ENCODE measurements around the gene STIP1.

Gene STIP1

GRCh38 chr11:64226507-64227051, 40.6 kb downstream of the STIP1 start:
- no peak for TF ChIP-seq CTCF (conservative IDR thresholded peaks at IDR 0.05; ENCODE audit: low read depth, low read length)
- Histone ChIP-seq H3K4me3 (IDR thresholded peaks at IDR 0.05; ENCODE audit: insufficient read depth, low read depth, low read length) (no peak overlapping the region), H3K9ac (peak overlapping the region; percentile 53; the same call in 1 of the 2 replicates), H3K4me1 (ENCODE audit: low read depth, poor library complexity, severe bottlenecking) (peaks cover 29% of the 10 kb centered on the region), H3K36me3 (ENCODE audit: insufficient read depth) (no peaks in the 10 kb centered on the region), H3K27me3 (ENCODE audit: insufficient read depth, low read depth) (no peaks in the 10 kb centered on the region), H4K20me1 (ENCODE audit: insufficient read depth) (no peaks in the 10 kb centered on the region), H2AFZ (ENCODE audit: low read depth) (peak overlapping the region; percentile 67), H3K4me2 (peak overlapping the region; percentile 96), H3K79me2 (ENCODE audit: insufficient read depth, low read depth) (no peaks in the 10 kb centered on the region), H3K27ac (no peak overlapping the region; the same call in 1 of the 2 replicates)

- H3K36me3 ChIP-seq (ENCODE audit: insufficient read depth), result no peaks in the 10 kb centered on the region
- H3K4me2 ChIP-seq, result peak overlapping the region; percentile 96; the same call in 1 of the 2 replicates
- H3K4me1 ChIP-seq (ENCODE audit: low read depth, poor library complexity, severe bottlenecking), result peaks cover 33% of the 10 kb centered on the region
- H3K79me2 ChIP-seq (ENCODE audit: insufficient read depth, low read depth), result no peaks in the 10 kb centered on the region
- H3K27me3 ChIP-seq (ENCODE audit: insufficient read depth, low read depth), result no peaks in the 10 kb centered on the region
- no peak overlapping the region for H3K27ac ChIP-seq
- no peak for TF ChIP-seq CTCF (conservative IDR thresholded peaks at IDR 0.05; ENCODE audit: low read depth, low read length)
- H2AFZ ChIP-seq (ENCODE audit: low read depth), result no peak overlapping the region
- no peak overlapping the region for H3K9ac ChIP-seq
- H4K20me1 ChIP-seq (ENCODE audit: insufficient read depth), result no peaks in the 10 kb centered on the region
- H3K4me3 ChIP-seq (IDR thresholded peaks at IDR 0.05; ENCODE audit: insufficient read depth, low read depth, low read length), result no peak overlapping the region
Observed at GRCh38 chr11:64227405-64227956, 41.5 kb downstream of the STIP1 start.

- Histone ChIP-seq H3K79me2 (ENCODE audit: insufficient read depth, low read depth) (no peaks in the 10 kb centered on the region), H3K27me3 (ENCODE audit: insufficient read depth, low read depth) (no peaks in the 10 kb centered on the region), H3K9ac (no peak overlapping the region), H3K36me3 (ENCODE audit: insufficient read depth) (no peaks in the 10 kb centered on the region), H3K4me2 (no peak overlapping the region; the same call in 1 of the 2 replicates), H2AFZ (ENCODE audit: low read depth) (no peak overlapping the region), H4K20me1 (ENCODE audit: insufficient read depth) (no peaks in the 10 kb centered on the region), H3K4me1 (ENCODE audit: low read depth, poor library complexity, severe bottlenecking) (peaks cover 33% of the 10 kb centered on the region), H3K4me3 (IDR thresholded peaks at IDR 0.05; ENCODE audit: insufficient read depth, low read depth, low read length) (no peak overlapping the region), H3K27ac (no peak overlapping the region)
- no peak for TF ChIP-seq CTCF (conservative IDR thresholded peaks at IDR 0.05; ENCODE audit: low read depth, low read length)
Observed at GRCh38 chr11:64229090-64229743, 43.2 kb downstream of the STIP1 start.

GRCh38 chr11:64229744-64230170, 43.8 kb downstream of the STIP1 start:
- Histone ChIP-seq H3K27ac (no peak overlapping the region), H3K4me2 (peak overlapping the region; percentile 76), H2AFZ (ENCODE audit: low read depth) (peak overlapping the region; percentile 70)

More at GRCh38 chr11:64229744-64230170, 43.8 kb downstream of the STIP1 start:
- no peaks in the 10 kb centered on the region for H4K20me1 ChIP-seq (ENCODE audit: insufficient read depth)
- no peaks in the 10 kb centered on the region for H3K36me3 ChIP-seq (ENCODE audit: insufficient read depth)
- TF ChIP-seq CTCF (conservative IDR thresholded peaks at IDR 0.05; ENCODE audit: low read depth, low read length), result no peak
- peaks cover 33% of the 10 kb centered on the region for H3K4me1 ChIP-seq (ENCODE audit: low read depth, poor library complexity, severe bottlenecking)
- H3K9ac ChIP-seq, result peak overlapping the region; percentile 38; the same call in 1 of the 2 replicates
- no peaks in the 10 kb centered on the region for H3K79me2 ChIP-seq (ENCODE audit: insufficient read depth, low read depth)
- no peak overlapping the region for H3K4me3 ChIP-seq (IDR thresholded peaks at IDR 0.05; ENCODE audit: insufficient read depth, low read depth, low read length)
- no peaks in the 10 kb centered on the region for H3K27me3 ChIP-seq (ENCODE audit: insufficient read depth, low read depth)
